ENCODE results near the gene PKP4. TPM values are rescaled to one million over a fixed set of nuclear protein-coding genes. Genes with fewer than 3 reads are reported as not detected.

PKP4 gene
- total and polyA plus RNA-seq, 3 donors from 2014 or later: 42.5 to 60.5 (median 60.0) TPM

GRCh38 chr2:158624961-158625360 lies 168.2 kb downstream of the PKP4 start:
- Histone ChIP-seq H3K9me3 (no peaks in the 10 kb centered on the region), H3K27me3 (no peaks in the 10 kb centered on the region), H3K4me3 (no peak overlapping the region), H3K36me3 (ENCODE audit: low read depth, missing control alignments) (no peaks in the 10 kb centered on the region), H3K4me1 (no peaks in the 10 kb centered on the region), H3K27ac (no peak overlapping the region)
- WGBS, 2 donors: 96 to 98% methylated on average over 19 of the region's 19 CpGs
- no peak for DNase-seq
- TF ChIP-seq POLR2A (IDR thresholded peaks at IDR 0.05): no peak
- no peak for TF ChIP-seq CTCF (IDR thresholded peaks at IDR 0.05)
- intact Hi-C loops (cut with DNase I; ENCODE audit: low total_unique reads): no loop called here

GRCh38 chr2:158629116-158629515 lies 172.4 kb downstream of the PKP4 start:
- H3K36me3 ChIP-seq (ENCODE audit: low read depth, missing control alignments): no peaks in the 10 kb centered on the region

GRCh38 chr2:158633261-158633660 lies 176.5 kb downstream of the PKP4 start:
- Histone ChIP-seq H3K4me1 (no peaks in the 10 kb centered on the region), H3K27me3 (no peaks in the 10 kb centered on the region), H3K9me3 (no peaks in the 10 kb centered on the region), H3K36me3 (ENCODE audit: low read depth, missing control alignments) (no peaks in the 10 kb centered on the region), H3K4me3 (no peak overlapping the region), H3K27ac (no peak overlapping the region)
- 85% methylated on average over 2 of the region's 2 CpGs for WGBS, 2 donors
- TF ChIP-seq CTCF (IDR thresholded peaks at IDR 0.05) (no peak), POLR2A (IDR thresholded peaks at IDR 0.05) (no peak)
- DNase-seq: no peak
- intact Hi-C loops (cut with DNase I; ENCODE audit: low total_unique reads): no loop called here

More at GRCh38 chr2:158629116-158629515, 172.4 kb downstream of the PKP4 start:
- H3K9me3 ChIP-seq: no peaks in the 10 kb centered on the region
- no peak overlapping the region for H3K4me3 ChIP-seq
- H3K27me3 ChIP-seq: no peaks in the 10 kb centered on the region
- no peak overlapping the region for H3K27ac ChIP-seq
- intact Hi-C loops (cut with DNase I; ENCODE audit: low total_unique reads): no loop called here
- WGBS, 2 donors: 70 to 72% methylated on average over 5 of the region's 5 CpGs
- DNase-seq: no peak
- no peak for TF ChIP-seq CTCF (IDR thresholded peaks at IDR 0.05)
- TF ChIP-seq POLR2A (IDR thresholded peaks at IDR 0.05): no peak
- H3K4me1 ChIP-seq: no peaks in the 10 kb centered on the region

- Histone ChIP-seq H3K9me3 (no peaks in the 10 kb centered on the region), H3K4me1 (no peaks in the 10 kb centered on the region), H3K27ac (no peak overlapping the region), H3K4me3 (no peak overlapping the region), H3K36me3 (ENCODE audit: low read depth, missing control alignments) (no peaks in the 10 kb centered on the region), H3K27me3 (no peaks in the 10 kb centered on the region)
- intact Hi-C loops (cut with DNase I; ENCODE audit: low total_unique reads): no loop called here
- 85 to 87% methylated on average over 5 of the region's 5 CpGs for WGBS, 2 donors
- no peak for DNase-seq
- TF ChIP-seq POLR2A (IDR thresholded peaks at IDR 0.05) (no peak), CTCF (IDR thresholded peaks at IDR 0.05) (no peak)
Observed at GRCh38 chr2:158634627-158635026, 177.9 kb downstream of the PKP4 start.

GRCh38 chr2:158635961-158636601 lies 179.3 kb downstream of the PKP4 start:
- Histone ChIP-seq H3K27me3 (no peaks in the 10 kb centered on the region), H3K4me3 (no peak overlapping the region), H3K9me3 (no peaks in the 10 kb centered on the region), H3K4me1 (no peaks in the 10 kb centered on the region), H3K27ac (no peak overlapping the region), H3K36me3 (ENCODE audit: low read depth, missing control alignments) (no peaks in the 10 kb centered on the region)
- 51 to 67% methylated on average over 3 of the region's 3 CpGs for WGBS, 2 donors
- intact Hi-C loops (cut with DNase I; ENCODE audit: low total_unique reads): no loop called here
- no peak for DNase-seq
- TF ChIP-seq CTCF (IDR thresholded peaks at IDR 0.05) (no peak), POLR2A (IDR thresholded peaks at IDR 0.05) (no peak)
